CD14-positive monocyte (primary cell): ENCODE measurements around the gene KLRF1. TPM values are rescaled to one million over a fixed set of nuclear protein-coding genes. Genes with fewer than 3 reads are reported as not detected.

Source experiments
- DNase-seq, 3 donors: peaks; one replicate each; pipeline ENCODE4 v3.0.0-alpha.2; 2011 to 2022
- H2AFZ ChIP-seq: 2 replicates; pipeline ENCODE4 v1.6.0; 2012; ENCODE audit warnings: mild to moderate bottlenecking, low read depth, low read length, inconsistent platforms; ENCODE audit not compliant: insufficient read depth, poor library complexity, severe bottlenecking
- H3K27ac ChIP-seq, 2 donors: 1 replicate in 1 of 2; 2 replicates in 1 of 2; pipeline ENCODE4 v1.5.1; 2012 to 2013; ENCODE audit warnings: low read length in 2 of 2, control low read depth in 1 of 2, inconsistent platforms in 1 of 2, low read depth in 1 of 2, mild to moderate bottlenecking in 1 of 2
- H3K27me3 ChIP-seq, 2 donors: one replicate each; pipeline versions ENCODE4 v1.6.0 to v1.6.1; 2011 to 2013; ENCODE audit warnings: low read length in 2 of 2; ENCODE audit not compliant: control insufficient read depth in 2 of 2, insufficient read depth in 2 of 2
- H3K36me3 ChIP-seq, 2 donors: replicated peaks in 1 of 2; 1 replicate in 1 of 2; 2 replicates in 1 of 2; pipeline versions ENCODE4 v1.5.1 to v1.6.1; 2012 to 2013; ENCODE audit warnings: low read length in 2 of 2, control low read depth in 1 of 2, inconsistent platforms in 1 of 2, mild to moderate bottlenecking in 1 of 2; ENCODE audit not compliant: insufficient read depth in 2 of 2, control insufficient read depth in 1 of 2
- H3K4me1 ChIP-seq, 2 donors: 1 replicate in 1 of 2; 2 replicates in 1 of 2; pipeline versions ENCODE4 v1.5.1 to v1.6.1; 2012 to 2013; ENCODE audit warnings: low read length in 2 of 2, control low read depth in 1 of 2, inconsistent platforms in 1 of 2, mild to moderate bottlenecking in 1 of 2, moderate library complexity in 1 of 2; ENCODE audit not compliant: insufficient read depth in 2 of 2, control insufficient read depth in 1 of 2
- H3K4me2 ChIP-seq: replicated peaks from 2 replicates; pipeline ENCODE3; 2012; ENCODE audit warnings: low read length, moderate library complexity, mild to moderate bottlenecking; ENCODE audit not compliant: poor library complexity, severe bottlenecking; ENCODE audit errors: extremely low read depth
- H3K4me3 ChIP-seq, 3 experiments: fragments of 200-600 bp in 1 of 3; sonication (generic) in 1 of 3; replicated peaks in 1 of 3; 1 replicate in 2 of 3; 2 replicates in 1 of 3; pipeline ENCODE4 v1.5.1; 2011 to 2013; ENCODE audit warnings: low read length in 3 of 3, mild to moderate bottlenecking in 3 of 3, control low read depth in 2 of 3, low read depth in 2 of 3, inconsistent platforms in 1 of 3, moderate library complexity in 1 of 3
- H3K79me2 ChIP-seq: 2 replicates; pipeline ENCODE4 v1.6.0; 2012; ENCODE audit warnings: mild to moderate bottlenecking, control low read depth, inconsistent platforms, low read length, moderate library complexity; ENCODE audit not compliant: insufficient read depth
- H3K9ac ChIP-seq: 2 replicates; pipeline ENCODE4 v1.6.0; 2017; ENCODE audit warnings: low read length, mild to moderate bottlenecking; ENCODE audit not compliant: insufficient read depth, poor library complexity, severe bottlenecking
- H3K9me3 ChIP-seq, 2 donors: replicated peaks in 1 of 2; 1 replicate in 1 of 2; 2 replicates in 1 of 2; pipeline versions ENCODE4 v1.5.1 to v1.6.1; 2012 to 2013; ENCODE audit warnings: low read length in 2 of 2, control low read depth in 1 of 2; ENCODE audit not compliant: control insufficient read depth in 1 of 2, insufficient read depth in 1 of 2
- H4K20me1 ChIP-seq: 2 replicates; pipeline ENCODE4 v1.6.0; 2012; ENCODE audit warnings: mild to moderate bottlenecking, low read length, control low read depth, moderate library complexity; ENCODE audit not compliant: insufficient read depth
- H3K27ac Mint-ChIP-seq, 7 donors: one replicate each; pipeline ENCODE4 v1.8.0; 2020; ENCODE audit warnings: mild to moderate bottlenecking in 7 of 7, mixed read lengths in 7 of 7, moderate library complexity in 6 of 7, inconsistent platforms in 2 of 7
- H3K27me3 Mint-ChIP-seq, 3 donors: one replicate each; pipeline ENCODE4 v1.8.0; 2021 to 2022; ENCODE audit warnings: low read depth in 3 of 3, mild to moderate bottlenecking in 3 of 3, mixed read lengths in 3 of 3, moderate library complexity in 3 of 3, inconsistent platforms in 1 of 3
- H3K36me3 Mint-ChIP-seq, 2 donors: one replicate each; pipeline ENCODE4 v1.8.0; 2020; ENCODE audit warnings: mixed read lengths in 2 of 2, inconsistent platforms in 1 of 2, mild to moderate bottlenecking in 1 of 2
- H3K4me1 Mint-ChIP-seq: one replicate; pipeline ENCODE4 v1.8.0; 2020; ENCODE audit warnings: mild to moderate bottlenecking, mixed read lengths
- H3K4me3 Mint-ChIP-seq, 2 donors: one replicate each; pipeline ENCODE4 v1.8.0; 2020; ENCODE audit warnings: mild to moderate bottlenecking in 2 of 2, mixed read lengths in 2 of 2, moderate library complexity in 1 of 2
- H3K9me3 Mint-ChIP-seq, 7 donors: one replicate each; pipeline ENCODE4 v1.8.0; 2020 to 2022; ENCODE audit warnings: mixed read lengths in 7 of 7, mild to moderate bottlenecking in 6 of 7, moderate library complexity in 6 of 7, inconsistent platforms in 2 of 7
- WGBS: methylation state at CpG from one replicate; pipeline ENCODE4 v1.1.5; 2013; ENCODE audit warnings: missing lambda C conversion rate; ENCODE audit not compliant: insufficient coverage; 5-methylcytosine and 5-hydroxymethylcytosine counted together
- intact Hi-C, 2 donors: fragments of 100-400 bp; cut with micrococcal nuclease; formaldehyde crosslinking; loops; one replicate each; pipeline versions ENCODE4 v1.15.0 to v1.15.1; 2023
- polyA plus RNA-seq, 3 donors: library from polyadenylated mRNA; depleted of rRNA in 1 of 3; unstranded in 2 of 3; stranded (reverse) in 1 of 3; fragments of 300-500 nt in 2 of 3; fragments of >200 nt in 1 of 3; fragmentation: Illumina TruSeq in 2 of 3; gene quantifications; 1 replicate in 2 of 3; 2 replicates in 1 of 3; pipeline ENCODE4 v1.2.3, GENCODE V29; 2012 to 2021
- TF ChIP-seq, protein P1 (sequence below): fragments of 200-600 bp; IDR thresholded peaks from one replicate; pipeline ENCODE4 v1.8.0; 2022; ENCODE audit warnings: antibody characterized with exemption, mild to moderate bottlenecking

KLRF1 gene
- polyA plus RNA-seq, 3 donors: 0.45 to 2.2 (median 1.0) TPM

GRCh38 chr12:9784326-9784725, 43.0 kb upstream of the KLRF1 start:
- H3K79me2 ChIP-seq: no peaks in the 10 kb centered on the region
- H4K20me1 ChIP-seq: no peaks in the 10 kb centered on the region
- Mint-ChIP-seq H3K27ac (no peak overlapping the region), H3K27me3 (peaks cover 0 to 3% (median 0%) of the 10 kb centered on the region in 3 donors), H3K9me3 (peaks cover 0 to 5% (median 2%) of the 10 kb centered on the region in 7 donors), H3K4me1 (peaks cover 4% of the 10 kb centered on the region), H3K4me3 (no peak overlapping the region), H3K36me3 (peaks cover 0 to 4% of the 10 kb centered on the region in 2 donors)
- H3K9ac ChIP-seq: no peak overlapping the region
- H3K27me3 ChIP-seq: no peaks in the 10 kb centered on the region
- H3K9me3 ChIP-seq: no peaks in the 10 kb centered on the region
- TF ChIP-seq, protein P1, sequence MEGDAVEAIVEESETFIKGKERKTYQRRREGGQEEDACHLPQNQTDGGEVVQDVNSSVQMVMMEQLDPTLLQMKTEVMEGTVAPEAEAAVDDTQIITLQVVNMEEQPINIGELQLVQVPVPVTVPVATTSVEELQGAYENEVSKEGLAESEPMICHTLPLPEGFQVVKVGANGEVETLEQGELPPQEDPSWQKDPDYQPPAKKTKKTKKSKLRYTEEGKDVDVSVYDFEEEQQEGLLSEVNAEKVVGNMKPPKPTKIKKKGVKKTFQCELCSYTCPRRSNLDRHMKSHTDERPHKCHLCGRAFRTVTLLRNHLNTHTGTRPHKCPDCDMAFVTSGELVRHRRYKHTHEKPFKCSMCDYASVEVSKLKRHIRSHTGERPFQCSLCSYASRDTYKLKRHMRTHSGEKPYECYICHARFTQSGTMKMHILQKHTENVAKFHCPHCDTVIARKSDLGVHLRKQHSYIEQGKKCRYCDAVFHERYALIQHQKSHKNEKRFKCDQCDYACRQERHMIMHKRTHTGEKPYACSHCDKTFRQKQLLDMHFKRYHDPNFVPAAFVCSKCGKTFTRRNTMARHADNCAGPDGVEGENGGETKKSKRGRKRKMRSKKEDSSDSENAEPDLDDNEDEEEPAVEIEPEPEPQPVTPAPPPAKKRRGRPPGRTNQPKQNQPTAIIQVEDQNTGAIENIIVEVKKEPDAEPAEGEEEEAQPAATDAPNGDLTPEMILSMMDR: no peak
- H3K4me1 ChIP-seq: no peaks in the 10 kb centered on the region
- H3K4me3 ChIP-seq: no peak overlapping the region
- H2AFZ ChIP-seq: no peak overlapping the region
- no peak for DNase-seq
- H3K4me2 ChIP-seq: no peak overlapping the region
- intact Hi-C loops: no loop called here
- no peak overlapping the region for H3K27ac ChIP-seq
- WGBS: no CpG with 5 or more reads among the region's 2 CpGs
- H3K36me3 ChIP-seq: no peaks in the 10 kb centered on the region

GRCh38 chr12:9784816-9785215, 42.5 kb upstream of the KLRF1 start:
- no peak for DNase-seq
- H2AFZ ChIP-seq: no peak overlapping the region
- H3K27ac ChIP-seq: no peak overlapping the region
- peaks cover 0 to 5% (median 3%) of the 10 kb centered on the region in 7 donors for H3K9me3 Mint-ChIP-seq
- H3K9ac ChIP-seq: no peak overlapping the region
- H3K36me3 Mint-ChIP-seq: peaks cover 0 to 4% of the 10 kb centered on the region in 2 donors
- no peaks in the 10 kb centered on the region for H3K9me3 ChIP-seq
- H3K4me3 Mint-ChIP-seq: peak overlapping the region in 1 of 2 donors; percentile 37
- H3K4me1 ChIP-seq: no peaks in the 10 kb centered on the region
- H3K4me1 Mint-ChIP-seq: no peaks in the 10 kb centered on the region
- H3K27me3 Mint-ChIP-seq: peaks cover 0 to 3% (median 0%) of the 10 kb centered on the region in 3 donors
- intact Hi-C loops: no loop called here
- WGBS: no CpG with 5 or more reads among the region's 3 CpGs
- no peaks in the 10 kb centered on the region for H3K27me3 ChIP-seq
- H4K20me1 ChIP-seq: no peaks in the 10 kb centered on the region
- no peak overlapping the region for H3K27ac Mint-ChIP-seq
- H3K36me3 ChIP-seq: no peaks in the 10 kb centered on the region
- H3K4me2 ChIP-seq: no peak overlapping the region
- no peaks in the 10 kb centered on the region for H3K79me2 ChIP-seq
- no peak overlapping the region for H3K4me3 ChIP-seq
- TF ChIP-seq, protein P1: no peak
